Adrenal gland (tissue), 12 donors: ENCODE data around the gene PCDHGA2. TPM values are rescaled to one million over a fixed set of nuclear protein-coding genes. Genes with fewer than 3 reads are reported as not detected.
A peak's percentile ranks its signal among the peaks of the same experiment; 100 is the strongest.

Experiments
- DNase-seq, 7 donors: peaks; one replicate each; pipeline ENCODE4 v3.0.0-alpha.2; 2019 to 2020
- H3K27ac ChIP-seq, 5 donors: fragments of 200-600 bp; sonication (generic) in 4 of 5; 1 replicate in 3 of 5; 2 replicates in 2 of 5; pipeline versions ENCODE4 v1.5.1 to v1.8.0; 2016 to 2020; ENCODE audit warnings: mild to moderate bottlenecking in 1 of 5
- H3K27me3 ChIP-seq: fragments of 200-600 bp; 2 replicates; pipeline ENCODE4 v1.8.0; 2021
- H3K36me3 ChIP-seq, 2 donors: fragments of 200-600 bp; replicated peaks in 1 of 2; 1 replicate in 1 of 2; 2 replicates in 1 of 2; pipeline versions ENCODE4 v1.5.1 to v1.8.0; 2018 to 2022
- H3K4me1 ChIP-seq, 2 donors: fragments of 200-600 bp; replicated peaks in 1 of 2; 1 replicate in 1 of 2; 2 replicates in 1 of 2; pipeline versions ENCODE4 v1.5.1 to v1.8.0; 2018 to 2021
- H3K4me3 ChIP-seq, 4 donors: fragments of 200-600 bp; sonication (generic) in 3 of 4; one replicate each; pipeline ENCODE4 v1.5.1; 2016 to 2018
- H3K9me3 ChIP-seq, 3 donors: fragments of 200-600 bp; sonication (generic) in 1 of 3; replicated peaks in 1 of 3; 1 replicate in 2 of 3; 2 replicates in 1 of 3; pipeline versions ENCODE4 v1.5.1 to v1.8.0; 2016 to 2021
- CTCF ChIP-seq, 6 experiments: fragments of 450-650 bp in 4 of 6; fragments of 200-600 bp in 2 of 6; sonication (generic) in 1 of 6; IDR thresholded peaks; 1 replicate in 5 of 6; 2 replicates in 1 of 6; pipeline versions ENCODE4 v1.5.1 to v1.8.0; 2016 to 2021; ENCODE audit warnings: antibody characterized with exemption in 6 of 6, mild to moderate bottlenecking in 2 of 6, moderate library complexity in 1 of 6
- POLR2A ChIP-seq, 2 donors: fragments of 450-650 bp; IDR thresholded peaks; one replicate each; pipeline ENCODE4 v1.6.1; 2017; ENCODE audit warnings: antibody characterized with exemption in 2 of 2, mild to moderate bottlenecking in 2 of 2, moderate library complexity in 1 of 2
- WGBS, 4 donors: extraction: QIAGEN DNeasy Blood & Tissue Kit in 2 of 4; methylation state at CpG; one replicate each; pipeline versions ENCODE4 v1.1.5 to v1.1.7; 2013 to 2017; 5-methylcytosine and 5-hydroxymethylcytosine counted together
- intact Hi-C, 2 donors: fragments of 100-400 bp; cut with DNase I; formaldehyde crosslinking; loops; one replicate each; pipeline versions ENCODE4 v1.14.1 to v1.15.0; 2022 to 2023
- polyA plus RNA-seq, 3 donors: library from polyadenylated mRNA; stranded (reverse); fragments of 200-250 nt in 2 of 3; fragments of 350-450 nt in 1 of 3; fragmentation: Illumina TruSeq in 1 of 3; extraction: RNeasy Lipid Tissue Mini Kit (QIAGEN cat#74804) in 1 of 3; gene quantifications; one replicate each; pipeline ENCODE4 v1.2.3, GENCODE V29; 2013 to 2014
- total RNA-seq, 9 donors: library from RNA; depleted of rRNA in 4 of 9; stranded (reverse); fragments of >200 nt in 4 of 9; fragments of 120-200 nt in 1 of 9; fragmentation: NEBNext Ultra II Directional in 1 of 9; extraction: Animal tissue kit (Norgen Biotek cat#: 25700) in 1 of 9; gene quantifications; one replicate each; pipeline versions ENCODE4 v1.1.0 to v1.2.4, GENCODE V29; 2013 to 2023
- donor health status: healthy with polysubstance abuse.
- donor health status: Bipolar disorder and iron deficiency.
- donor health status: DM: yes; HTN: yes; CAD: no.
- donor health status: DM: no; HTN: no; CAD: no.
- donor health status: DM: no; HTN: no; CAD: no.
- donor health status: DM: yes; HTN: yes; CAD: no.

PCDHGA2 gene
- total and polyA plus RNA-seq, 12 donors, result 0.27 to 6.1 (median 2.0) TPM

- no peaks in the 10 kb centered on the region for H3K4me1 ChIP-seq
- no peak for DNase-seq
- H3K9me3 ChIP-seq, result peaks cover 0 to 18% (median 14%) of the 10 kb centered on the region in 3 donors
- intact Hi-C loops, result no loop called here
- H3K4me3 ChIP-seq, result no peak overlapping the region
- H3K27ac ChIP-seq, result no peak overlapping the region
- WGBS, 4 donors, result 24 to 59% (median 25%) methylated on average over 9 to 34 of the region's 36 CpGs
- no peaks in the 10 kb centered on the region for H3K36me3 ChIP-seq
- H3K27me3 ChIP-seq, result no peaks in the 10 kb centered on the region
- no peak for TF ChIP-seq POLR2A (IDR thresholded peaks at IDR 0.05)
- TF ChIP-seq CTCF (IDR thresholded peaks at IDR 0.05), result no peak
Observed at GRCh38 chr5:141351591-141351990, 13.0 kb downstream of the PCDHGA2 start.

GRCh38 chr5:141354900-141355469, 16.4 kb downstream of the PCDHGA2 start, which contains the start of gene PCDHGA4:
Gene PCDHGA4 (plus strand): TSS chr5:141355021. CDS start chr5:141355108, 87 bp downstream.
- no peak for DNase-seq
- Histone ChIP-seq H3K9me3 (peaks cover 0 to 14% (median 13%) of the 10 kb centered on the region in 3 donors), H3K27ac (no peak within 1 kb of the TSS)

DNA sequence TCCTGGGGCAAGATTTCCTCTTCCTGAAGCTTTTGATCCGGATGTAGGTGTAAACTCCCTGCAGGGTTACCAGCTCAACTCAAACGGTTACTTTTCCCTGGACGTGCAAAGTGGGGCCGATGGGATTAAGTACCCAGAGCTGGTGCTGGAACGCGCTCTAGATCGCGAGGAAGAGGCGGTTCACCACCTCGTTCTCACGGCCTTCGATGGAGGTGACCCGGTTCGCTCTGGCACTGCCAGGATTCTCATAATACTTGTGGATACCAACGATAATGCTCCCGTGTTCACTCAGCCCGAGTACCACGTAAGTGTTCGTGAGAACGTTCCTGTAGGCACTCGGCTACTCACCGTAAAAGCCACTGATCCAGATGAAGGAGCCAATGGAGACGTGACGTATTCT, 17.1 kb downstream of the PCDHGA2 start:
- WGBS, 4 donors, result 40 to 63% (median 47%) methylated on average over 24 of the region's 24 CpGs
- Histone ChIP-seq H3K36me3 (no peaks in the 10 kb centered on the region), H3K4me1 (no peaks in the 10 kb centered on the region), H3K27me3 (no peaks in the 10 kb centered on the region), H3K27ac (no peak overlapping the region), H3K9me3 (peaks cover 0 to 15% (median 14%) of the 10 kb centered on the region in 3 donors), H3K4me3 (peak overlapping the region in 1 of 4 donors; percentile 45)
- DNase-seq, result no peak
- intact Hi-C loops, result no loop called here
- no peak for TF ChIP-seq POLR2A (IDR thresholded peaks at IDR 0.05)
- TF ChIP-seq CTCF (IDR thresholded peaks at IDR 0.05), result no peak

More at GRCh38 chr5:141354900-141355469, 16.4 kb downstream of the PCDHGA2 start, which contains the start of gene PCDHGA4:
- Histone ChIP-seq H3K27me3 (no peaks in the 10 kb centered on the region), H3K36me3 (no peaks in the 10 kb centered on the region), H3K4me1 (no peaks in the 10 kb centered on the region), H3K4me3 (peak within 1 kb of the TSS in 1 of 4 donors; percentile 45)
- intact Hi-C loops, result no loop called here
- 11 to 16% (median 14%) methylated on average over 26 to 29 of the region's 29 CpGs for WGBS, 4 donors
- TF ChIP-seq POLR2A (IDR thresholded peaks at IDR 0.05), result no peak
- peak in 3 of 6 experiments; percentile 13 to 45 (median 17) for TF ChIP-seq CTCF (IDR thresholded peaks at IDR 0.05)

DNA sequence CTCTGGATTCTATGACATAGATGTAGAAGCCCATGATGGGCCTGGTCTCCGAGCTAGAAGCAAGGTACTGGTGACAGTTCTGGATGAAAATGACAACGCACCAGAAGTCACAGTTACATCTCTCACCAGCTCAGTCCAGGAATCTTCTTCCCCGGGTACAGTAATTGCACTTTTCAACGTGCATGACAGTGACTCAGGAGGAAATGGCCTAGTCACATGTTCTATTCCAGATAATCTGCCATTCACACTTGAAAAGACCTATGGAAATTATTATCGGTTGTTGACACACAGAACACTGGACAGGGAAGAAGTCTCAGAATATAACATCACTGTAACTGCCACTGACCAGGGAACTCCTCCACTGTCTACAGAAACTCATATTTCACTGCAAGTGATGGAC, 17.6 kb downstream of the PCDHGA2 start:
- intact Hi-C loops, result no loop called here
- peaks cover 0 to 20% (median 14%) of the 10 kb centered on the region in 3 donors for H3K9me3 ChIP-seq

More for the DNA sequence above, 17.6 kb downstream of the PCDHGA2 start:
- Histone ChIP-seq H3K36me3 (no peaks in the 10 kb centered on the region), H3K4me3 (no peak overlapping the region), H3K27me3 (no peaks in the 10 kb centered on the region), H3K4me1 (no peaks in the 10 kb centered on the region), H3K27ac (no peak overlapping the region)
- no peak for DNase-seq
- TF ChIP-seq CTCF (IDR thresholded peaks at IDR 0.05) (no peak), POLR2A (IDR thresholded peaks at IDR 0.05) (no peak)
- WGBS, 4 donors, result 64 to 80% (median 71%) methylated on average over 5 of the region's 5 CpGs
